ENCODE measurements around the gene CDCA7. TPM values are rescaled to one million over a fixed set of nuclear protein-coding genes. Genes with fewer than 3 reads are reported as not detected.
"Not testable (repeated sequence)": the region's sequence is repeated elsewhere in the genome, so short reads cannot be mapped to it uniquely, and the experiment has no call there.

Gene CDCA7
- total and polyA plus RNA-seq, 2 of the 13 experiments (the other 11 are each of a cell fraction or from before 2014, with no cell fraction given), result 46.2 to 57.8 TPM

DNA sequence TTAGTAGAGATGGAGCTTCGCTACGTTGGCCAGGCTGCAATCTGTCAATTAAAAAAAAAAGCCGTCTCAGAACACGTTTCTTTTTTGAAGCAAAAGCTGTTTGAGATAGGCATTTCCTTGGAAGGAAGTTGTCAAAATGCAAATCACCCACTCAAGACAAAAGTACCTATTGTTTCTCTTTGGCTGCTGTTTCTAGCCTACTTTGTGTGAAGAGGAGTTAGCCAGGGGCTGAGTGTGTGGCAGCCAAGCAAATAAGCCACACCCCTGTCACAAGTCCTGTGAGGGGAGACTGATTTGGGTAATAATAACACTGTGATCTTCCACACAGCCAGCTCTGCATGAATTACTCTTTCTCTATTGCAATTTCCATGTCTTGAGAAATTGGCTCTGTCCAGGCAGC lies 47.4 kb upstream of the CDCA7 start (continued):
- TF ChIP-seq HINFP (CRISPR knock-in tag; IDR thresholded peaks at IDR 0.05; ENCODE audit: low read depth) (no peak), ZNF629 (CRISPR knock-in tag; conservative IDR thresholded peaks at IDR 0.05) (no peak), ONECUT2 (CRISPR knock-in tag; IDR thresholded peaks at IDR 0.05) (no peak), KLF16 (CRISPR knock-in tag; IDR thresholded peaks at IDR 0.05) (no peak)
- TF ChIP-seq, protein P1, sequence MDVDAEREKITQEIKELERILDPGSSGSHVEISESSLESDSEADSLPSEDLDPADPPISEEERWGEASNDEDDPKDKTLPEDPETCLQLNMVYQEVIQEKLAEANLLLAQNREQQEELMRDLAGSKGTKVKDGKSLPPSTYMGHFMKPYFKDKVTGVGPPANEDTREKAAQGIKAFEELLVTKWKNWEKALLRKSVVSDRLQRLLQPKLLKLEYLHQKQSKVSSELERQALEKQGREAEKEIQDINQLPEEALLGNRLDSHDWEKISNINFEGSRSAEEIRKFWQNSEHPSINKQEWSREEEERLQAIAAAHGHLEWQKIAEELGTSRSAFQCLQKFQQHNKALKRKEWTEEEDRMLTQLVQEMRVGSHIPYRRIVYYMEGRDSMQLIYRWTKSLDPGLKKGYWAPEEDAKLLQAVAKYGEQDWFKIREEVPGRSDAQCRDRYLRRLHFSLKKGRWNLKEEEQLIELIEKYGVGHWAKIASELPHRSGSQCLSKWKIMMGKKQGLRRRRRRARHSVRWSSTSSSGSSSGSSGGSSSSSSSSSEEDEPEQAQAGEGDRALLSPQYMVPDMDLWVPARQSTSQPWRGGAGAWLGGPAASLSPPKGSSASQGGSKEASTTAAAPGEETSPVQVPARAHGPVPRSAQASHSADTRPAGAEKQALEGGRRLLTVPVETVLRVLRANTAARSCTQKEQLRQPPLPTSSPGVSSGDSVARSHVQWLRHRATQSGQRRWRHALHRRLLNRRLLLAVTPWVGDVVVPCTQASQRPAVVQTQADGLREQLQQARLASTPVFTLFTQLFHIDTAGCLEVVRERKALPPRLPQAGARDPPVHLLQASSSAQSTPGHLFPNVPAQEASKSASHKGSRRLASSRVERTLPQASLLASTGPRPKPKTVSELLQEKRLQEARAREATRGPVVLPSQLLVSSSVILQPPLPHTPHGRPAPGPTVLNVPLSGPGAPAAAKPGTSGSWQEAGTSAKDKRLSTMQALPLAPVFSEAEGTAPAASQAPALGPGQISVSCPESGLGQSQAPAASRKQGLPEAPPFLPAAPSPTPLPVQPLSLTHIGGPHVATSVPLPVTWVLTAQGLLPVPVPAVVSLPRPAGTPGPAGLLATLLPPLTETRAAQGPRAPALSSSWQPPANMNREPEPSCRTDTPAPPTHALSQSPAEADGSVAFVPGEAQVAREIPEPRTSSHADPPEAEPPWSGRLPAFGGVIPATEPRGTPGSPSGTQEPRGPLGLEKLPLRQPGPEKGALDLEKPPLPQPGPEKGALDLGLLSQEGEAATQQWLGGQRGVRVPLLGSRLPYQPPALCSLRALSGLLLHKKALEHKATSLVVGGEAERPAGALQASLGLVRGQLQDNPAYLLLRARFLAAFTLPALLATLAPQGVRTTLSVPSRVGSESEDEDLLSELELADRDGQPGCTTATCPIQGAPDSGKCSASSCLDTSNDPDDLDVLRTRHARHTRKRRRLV (CRISPR knock-in tag; IDR thresholded peaks at IDR 0.05), result no peak

- H3K9me3 ChIP-seq (ENCODE audit: low read length); FAIRE-seq; ATAC-seq; CTCF ChIA-PET (ENCODE audit: low intra/inter-chr PET ratio, low total read pairs); H3K4me1 ChIP-seq (ENCODE audit: insufficient read depth, low read length); intact Hi-C loops (cut with micrococcal nuclease; ENCODE audit: unreplicated experiment); H3K27ac ChIP-seq (ENCODE audit: extremely low read length, insufficient read depth, low read length); H3K79me2 ChIP-seq (ENCODE audit: insufficient read depth, low read length); in situ Hi-C loops (cut with HindIII; ENCODE audit: extremely low pct_ligation_motif_present, low pct_unique_long_range_greater_than_20kb); H3K4me3 ChIP-seq (replicated peaks in 1 of 3; ENCODE audit: insufficient read depth in 1 of 3, low read depth in 2 of 3, low read length in 3 of 3); H3K36me3 ChIP-seq (replicated peaks in 1 of 2; ENCODE audit: control insufficient read depth in 1 of 2, insufficient read depth in 2 of 2, low read length in 2 of 2); BruUV-seq (replicated peaks); H4K20me1 ChIP-seq (ENCODE audit: insufficient read depth, low read length); H3K4me2 ChIP-seq (ENCODE audit: low read depth, low read length); DNase-seq (ENCODE audit: low spot score); H3K9ac ChIP-seq (ENCODE audit: insufficient read depth, low read depth, low read length); POLR2A ChIA-PET; H2AFZ ChIP-seq (ENCODE audit: low read length): not testable (repeated sequence)
- H3K27me3 ChIP-seq (ENCODE audit: control insufficient read depth in 1 of 2, insufficient read depth in 2 of 2, low read length in 2 of 2), result peaks cover 0 to 18% of the 10 kb centered on the region in 2 experiments; a peak in 1 of 5 replicates
- WGBS (ENCODE audit: low lambda C conversion rate), result 52% methylated on average over 5 of the region's 5 CpGs
These were observed 45.3 kb upstream of the CDCA7 start for GRCh38 chr2:173309370-173309769.

Measured in HepG2 (cell line).